K562 (cell line): Measurements from ENCODE around the gene CCZ1B. TPM values are rescaled to one million over a fixed set of nuclear protein-coding genes. Genes with fewer than 3 reads are reported as not detected.
A peak's percentile ranks its signal among the peaks of the same experiment; 100 is the strongest.
"Not testable (repeated sequence)": the region's sequence is repeated elsewhere in the genome, so short reads cannot be mapped to it uniquely, and the experiment has no call there.

Source experiments
- ATAC-seq: fragments of 200-7000 bp; cut with Tn5 transposase; 3 replicates; pipeline ENCODE4 v1.9.1; 2020; ENCODE audit warnings: moderate library complexity
- BruUV-seq: library from RNA; stranded (reverse); fragments of 400-500 nt; replicated peaks from 2 replicates; lab custom pipeline; 2021; lab: Mats Ljungman, UMichigan
- CTCF ChIA-PET: fragments of 300-600 bp; formaldehyde crosslinking; extraction: SDS; loops from one replicate; lab custom pipeline; 2021; ENCODE audit warnings: low intra/inter-chr PET ratio; lab: Yijun Ruan, JAX
- POLR2A ChIA-PET: fragments of 300-600, 350-650 bp; sonication (Branson Sonifier 250); formaldehyde crosslinking; extraction: SDS; loops from one replicate; lab custom pipeline; 2021; ENCODE audit warnings: antibody characterized with exemption, inconsistent platforms; lab: Yijun Ruan, JAX
- DNase-seq, 4 experiments: peaks; one replicate each; pipeline versions ENCODE4 v3.0.0 to v3.0.0-alpha.2; 2011 to 2018; ENCODE audit warnings: low spot score in 3 of 4, mixed read lengths in 3 of 4; ENCODE audit errors: extremely low read depth in 1 of 4
- FAIRE-seq: peaks from 2 replicates; lab custom pipeline; 2011; peaks lifted over from hg19 to GRCh38; lab: Jason Lieb, UNC
- H2AFZ ChIP-seq: 2 replicates; pipeline ENCODE4 v1.6.0; 2011; ENCODE audit warnings: low read depth, low read length, control low read depth, inconsistent platforms
- H3K27ac ChIP-seq: fragments of 200-600 bp; 3 replicates; pipeline ENCODE4 v1.8.0; 2011; ENCODE audit warnings: low read depth, mild to moderate bottlenecking, control low read depth, inconsistent platforms, low read length, moderate library complexity, mixed read lengths; ENCODE audit errors: extremely low read depth
- H3K27me3 ChIP-seq, 2 experiments: fragments of 300-600 bp in 1 of 2; 2 replicates in 1 of 2; 3 replicates in 1 of 2; pipeline versions ENCODE4 v1.6.0 to v1.8.0; 2011; ENCODE audit warnings: inconsistent platforms in 2 of 2, low read length in 2 of 2, mild to moderate bottlenecking in 1 of 2, mixed read lengths in 1 of 2, moderate library complexity in 1 of 2; ENCODE audit not compliant: control insufficient read depth in 2 of 2, insufficient read depth in 2 of 2
- H3K36me3 ChIP-seq: fragments of 300-600 bp; 3 replicates; pipeline ENCODE4 v1.8.0; 2011; ENCODE audit warnings: mild to moderate bottlenecking, low read length, inconsistent platforms; ENCODE audit not compliant: control insufficient read depth, insufficient read depth
- H3K4me1 ChIP-seq, 2 experiments: fragments of 200-600 bp in 1 of 2; replicated peaks in 1 of 2; 2 replicates in 1 of 2; 3 replicates in 1 of 2; pipeline versions ENCODE4 v1.5.1 to v1.8.0; 2011; ENCODE audit warnings: inconsistent platforms in 2 of 2, low read length in 2 of 2, mild to moderate bottlenecking in 1 of 2, mixed read lengths in 1 of 2, moderate library complexity in 1 of 2; ENCODE audit not compliant: control insufficient read depth in 2 of 2, insufficient read depth in 2 of 2
- H3K4me2 ChIP-seq: 2 replicates; pipeline ENCODE4 v1.6.1; 2011; ENCODE audit warnings: low read length, control low read depth, inconsistent platforms, mixed read lengths; ENCODE audit not compliant: insufficient read depth
- H3K4me3 ChIP-seq: fragments of 200-600 bp; sonication (generic), shearing (Covaris generic); 2 replicates; pipeline ENCODE4 v1.5.1; 2016; ENCODE audit warnings: control low read depth, inconsistent platforms
- H3K79me2 ChIP-seq: fragments of 200-600 bp; 3 replicates; pipeline ENCODE4 v1.8.0; 2011; ENCODE audit warnings: low read length, inconsistent platforms; ENCODE audit not compliant: control insufficient read depth, insufficient read depth
- H3K9ac ChIP-seq, 2 experiments: 2 replicates each; pipeline versions ENCODE4 v1.6.0 to v1.6.1; 2011; ENCODE audit warnings: low read depth in 2 of 2, low read length in 2 of 2, control low read depth in 1 of 2, inconsistent platforms in 1 of 2, mild to moderate bottlenecking in 1 of 2, mixed read lengths in 1 of 2; ENCODE audit not compliant: insufficient read depth in 1 of 2
- H3K9me1 ChIP-seq: one replicate; pipeline ENCODE4 v1.6.0; 2011; ENCODE audit warnings: inconsistent platforms, mild to moderate bottlenecking, low read length, moderate library complexity; ENCODE audit not compliant: control insufficient read depth, insufficient read depth
- H3K9me3 ChIP-seq: replicated peaks from 2 replicates; pipeline ENCODE4 v1.5.1; 2011; ENCODE audit warnings: low read depth, low read length, inconsistent platforms; ENCODE audit not compliant: control insufficient read depth, insufficient read depth
- H4K20me1 ChIP-seq: replicated peaks from 2 replicates; pipeline ENCODE4 v1.6.1; 2011; ENCODE audit warnings: low read length, inconsistent platforms, mixed read lengths; ENCODE audit not compliant: control insufficient read depth, insufficient read depth
- L3MBTL2 ChIP-seq: fragments of 450-650 bp; IDR thresholded peaks from 2 replicates; pipeline ENCODE4 v1.6.1; 2016; ENCODE audit warnings: mild to moderate bottlenecking, moderate library complexity
- TFAP4 ChIP-seq: sonication (generic); formaldehyde crosslinking; IDR thresholded peaks from 2 replicates; pipeline ENCODE4 v1.8.0; 2022; ENCODE audit warnings: missing genetic modification reagents, mild to moderate bottlenecking, moderate library complexity, borderline replicate concordance
- WGBS: fragments of 100-300 bp; shearing (Covaris generic); methylation state at CpG from one replicate; pipeline ENCODE4 v1.1.6; 2016; ENCODE audit warnings: low coverage, mixed read lengths; ENCODE audit not compliant: insufficient coverage; ENCODE audit errors: missing lambda C conversion rate; 5-methylcytosine and 5-hydroxymethylcytosine counted together
- in situ Hi-C: fragments of 300-500 bp; cut with MboI; formaldehyde crosslinking; loops from 4 replicates; pipeline ENCODE4 v1.15.0; 2018; ENCODE audit warnings: inconsistent platforms, mixed read lengths
- intact Hi-C: fragments of 100-400 bp; cut with micrococcal nuclease; formaldehyde crosslinking; loops from 2 replicates; pipeline ENCODE4 v1.14.2; 2022
- polyA plus RNA-seq, 8 experiments: library from polyadenylated mRNA; depleted of rRNA in 4 of 8; stranded (reverse) in 5 of 8; unstranded in 3 of 8; fragments of >200 nt; fragmentation: Nextera tagmentation in 2 of 8; fragmentation: Illumina TruSeq in 1 of 8; extraction: Ambion mirVana in 2 of 8; extraction: Trizol in 1 of 8; gene quantifications; 2 replicates each; pipeline versions ENCODE4 v1.2.1 to v1.2.3, GENCODE V29; 2011 to 2014; ENCODE audit warnings: inconsistent platforms in 1 of 8, missing spikeins in 1 of 8
- total RNA-seq, 7 experiments: library from RNA; depleted of rRNA in 6 of 7; stranded (reverse); fragments of >200 nt in 6 of 7; fragmentation: Illumina TruSeq in 2 of 7; extraction: Trizol in 2 of 7; gene quantifications; 2 replicates each; pipeline versions ENCODE4 v1.2.1 to v1.2.3, GENCODE V29; 2011 to 2021; ENCODE audit warnings: low replicate concordance in 1 of 7

CCZ1B gene
- total and polyA plus RNA-seq, 9 of the 15 experiments (the other 6 are each of a cell fraction or from before 2014, with no cell fraction given): 8.1 to 78.5 (median 36.8) TPM

GRCh38 chr7:6842278-6842921, 16.3 kb upstream of the CCZ1B start:
- H4K20me1 ChIP-seq, FAIRE-seq, ATAC-seq, intact Hi-C loops, H3K9me1 ChIP-seq, BruUV-seq, in situ Hi-C loops, H3K9me3 ChIP-seq, H3K27ac ChIP-seq, POLR2A ChIA-PET, H3K4me1 ChIP-seq, H3K9ac ChIP-seq, H2AFZ ChIP-seq, CTCF ChIA-PET, H3K4me2 ChIP-seq, H3K4me3 ChIP-seq, H3K79me2 ChIP-seq, H3K36me3 ChIP-seq: not testable (repeated sequence)
- TF ChIP-seq TFAP4 (CRISPR knock-in tag): peak; percentile 49; the same call in 1 of the 2 replicates
- peak; percentile 62; the same call in 1 of the 2 replicates for TF ChIP-seq L3MBTL2
- H3K27me3 ChIP-seq: peaks cover 2 to 16% of the 10 kb centered on the region in 2 experiments; a peak in 4 of 5 replicates
- DNase-seq: peak in 2 of 4 experiments; percentile 9 to 10
- 4% methylated on average over 20 of the region's 20 CpGs for whole genome bisulfite sequencing

- H3K9me3 ChIP-seq, BruUV-seq, DNase-seq, in situ Hi-C loops, H4K20me1 ChIP-seq, intact Hi-C loops, H3K36me3 ChIP-seq, H3K4me1 ChIP-seq, H3K9ac ChIP-seq, CTCF ChIA-PET, FAIRE-seq, H3K9me1 ChIP-seq, H3K27ac ChIP-seq, POLR2A ChIA-PET, H3K4me3 ChIP-seq, H3K4me2 ChIP-seq, H3K79me2 ChIP-seq, ATAC-seq, H2AFZ ChIP-seq: not testable (repeated sequence)
- 3% methylated on average over 10 of the region's 10 CpGs for WGBS
- H3K27me3 ChIP-seq: peaks cover 9 to 30% of the 10 kb centered on the region in 2 experiments
These were observed 11.0 kb upstream of the CCZ1B start for GRCh38 chr7:6837081-6837480.

- CTCF ChIA-PET, in situ Hi-C loops, H3K9ac ChIP-seq, ATAC-seq, H3K27ac ChIP-seq, H3K36me3 ChIP-seq, H3K9me1 ChIP-seq, FAIRE-seq, intact Hi-C loops, H2AFZ ChIP-seq, POLR2A ChIA-PET, H3K4me2 ChIP-seq, H3K79me2 ChIP-seq, H4K20me1 ChIP-seq, DNase-seq, BruUV-seq, H3K4me3 ChIP-seq, H3K9me3 ChIP-seq, H3K4me1 ChIP-seq: not testable (repeated sequence)
- 3% methylated on average over 2 of the region's 3 CpGs for WGBS
- peaks cover 9 to 42% of the 10 kb centered on the region in 2 experiments for H3K27me3 ChIP-seq
These were observed 9.4 kb upstream of the CCZ1B start for GRCh38 chr7:6835521-6835920.
